Vagina (tissue), 2 donors: ENCODE measurements around the gene CLDN7.

Experiments used
- CTCF ChIP-seq, 3 experiments: fragments of 450-650 bp in 2 of 3; fragments of 200-600 bp in 1 of 3; sonication (generic) in 1 of 3; IDR thresholded peaks; one replicate each; pipeline ENCODE4 v1.5.1; 2017 to 2019; ENCODE audit warnings: antibody characterized with exemption in 3 of 3, mild to moderate bottlenecking in 2 of 3, moderate library complexity in 2 of 3
- POLR2A ChIP-seq, 2 donors: fragments of 450-650 bp; IDR thresholded peaks; one replicate each; pipeline ENCODE4 v1.6.1; 2017; ENCODE audit warnings: antibody characterized with exemption in 2 of 2, mild to moderate bottlenecking in 2 of 2, moderate library complexity in 2 of 2
- POLR2AphosphoS5 ChIP-seq, 2 donors: sonication (generic); formaldehyde crosslinking; IDR thresholded peaks; one replicate each; pipeline ENCODE4 v1.9.0; 2017; ENCODE audit warnings: antibody characterized with exemption in 2 of 2, mild to moderate bottlenecking in 2 of 2, low read depth in 1 of 2; ENCODE audit not compliant: insufficient read depth in 1 of 2

- TF ChIP-seq CTCF (IDR thresholded peaks at IDR 0.05) (no peak), POLR2AphosphoS5 (IDR thresholded peaks at IDR 0.05; ENCODE audit: insufficient read depth in 1 of 2, low read depth in 1 of 2) (no peak), POLR2A (IDR thresholded peaks at IDR 0.05) (no peak)
Observed at GRCh38 chr17:7248796-7249195, 13.5 kb downstream of the CLDN7 start.
